ENCODE data around the gene DNAJC1.
"Not testable (repeated sequence)": the region's sequence is repeated elsewhere in the genome, so short reads cannot be mapped to it uniquely, and the experiment has no call there.

The DNAJC1 gene

DNA sequence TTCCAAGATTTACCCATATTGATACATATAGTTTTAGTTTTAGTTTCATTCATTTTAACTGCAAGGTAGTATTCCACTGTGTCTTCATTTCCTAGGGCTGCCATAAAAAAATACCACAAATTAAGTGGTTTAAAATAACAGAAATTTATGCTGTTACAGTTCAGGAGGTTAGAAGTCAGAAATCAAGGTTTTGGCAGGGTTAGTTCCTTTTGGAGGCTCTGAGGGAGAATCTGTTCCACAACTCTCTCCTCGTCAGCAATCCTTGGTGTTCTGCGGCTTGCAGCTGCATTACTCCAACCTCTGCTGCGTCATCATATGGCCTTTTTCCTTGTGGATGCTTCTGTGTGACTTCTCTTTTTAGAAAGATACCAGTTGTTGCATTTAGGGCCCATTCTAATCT is 176.2 kb downstream of the DNAJC1 start:
- H3K4me3 ChIP-seq: no peak overlapping the region
- no peak overlapping the region for H3K27ac ChIP-seq
- no peak for DNase-seq (ENCODE audit: low spot score)

DNA sequence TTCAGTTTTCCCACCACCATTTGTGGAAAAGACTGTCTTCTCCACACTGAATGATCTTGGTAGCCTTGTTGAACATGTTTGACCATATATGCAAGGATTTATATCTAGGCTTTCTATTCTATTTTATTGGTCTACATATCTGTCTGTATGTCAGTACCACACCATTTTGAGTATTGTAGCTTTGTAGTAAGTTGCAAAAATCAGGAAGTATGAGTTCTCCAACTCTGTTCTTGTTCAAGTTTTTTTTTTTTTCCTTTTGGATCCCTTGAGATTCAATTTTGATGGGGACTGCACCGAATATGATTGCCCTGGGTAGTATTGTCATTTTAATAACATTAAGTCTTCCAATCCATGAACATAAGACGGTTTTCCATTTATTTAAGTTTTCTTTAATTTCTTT is 176.8 kb downstream of the DNAJC1 start:
- no peak for DNase-seq (ENCODE audit: low spot score)
- TF ChIP-seq, protein P1, sequence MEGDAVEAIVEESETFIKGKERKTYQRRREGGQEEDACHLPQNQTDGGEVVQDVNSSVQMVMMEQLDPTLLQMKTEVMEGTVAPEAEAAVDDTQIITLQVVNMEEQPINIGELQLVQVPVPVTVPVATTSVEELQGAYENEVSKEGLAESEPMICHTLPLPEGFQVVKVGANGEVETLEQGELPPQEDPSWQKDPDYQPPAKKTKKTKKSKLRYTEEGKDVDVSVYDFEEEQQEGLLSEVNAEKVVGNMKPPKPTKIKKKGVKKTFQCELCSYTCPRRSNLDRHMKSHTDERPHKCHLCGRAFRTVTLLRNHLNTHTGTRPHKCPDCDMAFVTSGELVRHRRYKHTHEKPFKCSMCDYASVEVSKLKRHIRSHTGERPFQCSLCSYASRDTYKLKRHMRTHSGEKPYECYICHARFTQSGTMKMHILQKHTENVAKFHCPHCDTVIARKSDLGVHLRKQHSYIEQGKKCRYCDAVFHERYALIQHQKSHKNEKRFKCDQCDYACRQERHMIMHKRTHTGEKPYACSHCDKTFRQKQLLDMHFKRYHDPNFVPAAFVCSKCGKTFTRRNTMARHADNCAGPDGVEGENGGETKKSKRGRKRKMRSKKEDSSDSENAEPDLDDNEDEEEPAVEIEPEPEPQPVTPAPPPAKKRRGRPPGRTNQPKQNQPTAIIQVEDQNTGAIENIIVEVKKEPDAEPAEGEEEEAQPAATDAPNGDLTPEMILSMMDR (IDR thresholded peaks at IDR 0.05): no peak
- Histone ChIP-seq H3K27ac (no peak overlapping the region), H3K4me3 (no peak overlapping the region)

More for the DNA sequence above, 176.2 kb downstream of the DNAJC1 start:
- TF ChIP-seq, protein P1 (IDR thresholded peaks at IDR 0.05): no peak

DNA sequence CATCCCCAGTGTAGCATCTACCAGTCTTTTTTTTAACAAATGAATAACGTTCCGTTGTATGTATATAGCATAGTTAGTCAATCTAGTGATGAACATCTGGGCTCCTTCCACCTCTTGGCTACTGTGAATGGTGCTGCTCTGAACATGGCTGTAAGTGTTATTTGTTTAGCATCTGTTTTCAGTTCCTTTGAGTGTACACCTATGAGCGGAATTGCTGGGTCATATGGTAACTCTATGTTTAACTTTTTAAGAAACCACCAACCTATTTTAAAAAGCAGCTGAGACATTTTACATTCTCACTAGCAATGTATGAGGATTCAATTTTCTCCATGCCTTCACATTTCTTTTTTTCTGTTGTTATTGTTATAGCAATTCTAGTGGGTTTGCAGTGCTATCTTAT is 178.2 kb downstream of the DNAJC1 start:
- no peak overlapping the region for H3K27ac ChIP-seq

DNA sequence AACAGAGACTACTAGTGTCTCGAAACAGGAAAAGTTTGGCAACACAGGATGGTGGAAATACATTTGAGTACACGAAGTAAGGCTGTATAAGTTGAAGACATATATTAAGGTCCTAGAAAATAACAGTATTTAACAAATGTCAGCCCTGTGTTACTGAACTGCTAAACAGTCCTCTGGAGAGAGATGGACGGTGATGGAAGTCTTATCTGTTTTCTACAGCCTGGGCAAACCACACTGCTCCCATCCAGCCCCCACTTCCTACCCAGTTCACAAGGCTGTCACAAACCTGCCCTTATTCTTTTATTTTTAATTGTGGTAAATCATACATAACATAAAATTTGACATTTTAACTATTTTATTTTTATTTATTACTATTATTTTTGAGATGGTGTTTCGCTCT is 179.1 kb downstream of the DNAJC1 start:
- TF ChIP-seq, protein P1 (IDR thresholded peaks at IDR 0.05): no peak

More for the DNA sequence above, 178.2 kb downstream of the DNAJC1 start:
- no peak overlapping the region for H3K4me3 ChIP-seq
- no peak for DNase-seq (ENCODE audit: low spot score)
- TF ChIP-seq, protein P1 (IDR thresholded peaks at IDR 0.05): no peak

DNA sequence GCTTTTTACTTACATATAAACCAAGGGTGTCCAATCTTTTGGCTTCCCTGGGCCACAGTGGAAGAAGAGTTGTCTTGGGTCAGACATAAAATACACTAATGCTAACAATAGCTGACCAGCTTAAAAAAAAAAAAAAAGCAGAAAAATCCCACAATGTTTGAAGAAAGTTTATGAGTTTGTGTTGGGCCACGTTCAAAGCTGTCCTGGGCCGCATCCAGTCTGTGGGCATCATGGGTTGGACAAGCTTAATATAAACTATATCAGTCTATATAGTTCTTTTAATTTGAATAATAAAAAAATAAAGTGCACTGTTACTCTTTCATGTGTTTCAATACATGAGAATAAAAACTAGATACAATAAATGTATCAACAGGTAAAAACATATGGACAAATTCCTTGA is 179.9 kb downstream of the DNAJC1 start:
- no peak overlapping the region for H3K4me3 ChIP-seq
- no peak for DNase-seq (ENCODE audit: low spot score)
- H3K27ac ChIP-seq: no peak overlapping the region
- TF ChIP-seq, protein P1 (IDR thresholded peaks at IDR 0.05): no peak

More for the DNA sequence above, 179.1 kb downstream of the DNAJC1 start:
- no peak overlapping the region for H3K27ac ChIP-seq
- no peak overlapping the region for H3K4me3 ChIP-seq
- DNase-seq (ENCODE audit: low spot score): no peak

DNA sequence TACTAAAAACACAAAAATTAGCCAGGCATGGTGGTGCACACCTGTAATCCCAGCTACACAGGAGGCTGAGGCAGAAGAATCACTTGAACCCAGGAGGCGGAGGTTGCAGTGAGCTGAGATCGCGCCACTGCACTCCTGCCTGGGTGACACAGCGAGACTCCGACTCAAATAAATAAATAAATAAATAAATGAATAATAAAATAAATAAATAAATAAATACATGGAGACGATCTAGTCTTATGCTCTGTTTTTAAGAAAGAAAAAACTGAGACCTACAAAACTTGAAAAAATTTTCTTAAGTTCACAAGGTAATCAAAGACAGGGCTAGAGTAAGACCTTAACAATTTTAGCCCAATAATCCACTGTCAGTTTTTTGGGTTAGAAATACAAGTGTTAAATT is 181.3 kb downstream of the DNAJC1 start:
- not testable (repeated sequence) for H3K27ac ChIP-seq; DNase-seq (ENCODE audit: low spot score); H3K4me3 ChIP-seq

DNA sequence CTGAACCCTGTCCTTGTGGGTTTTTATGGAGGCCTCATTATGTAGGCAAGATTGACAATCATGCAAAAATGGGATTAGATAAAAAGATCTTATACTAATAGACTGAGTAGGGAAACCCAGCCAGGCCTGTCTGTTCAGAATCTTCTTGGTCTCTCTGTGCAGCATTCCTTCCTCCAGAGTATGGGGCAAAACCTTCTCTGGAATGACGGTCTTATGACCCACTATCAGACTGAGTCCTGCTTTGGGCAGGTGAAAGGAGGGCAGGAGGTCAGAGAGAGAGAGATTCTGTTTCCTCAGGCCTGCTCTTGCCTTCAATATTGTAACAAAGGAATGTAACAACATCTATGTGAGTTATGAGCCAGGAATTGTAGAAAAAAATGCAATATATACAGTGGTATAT is 182.6 kb downstream of the DNAJC1 start:
- H3K27ac ChIP-seq: no peak overlapping the region
- no peak overlapping the region for H3K4me3 ChIP-seq
- TF ChIP-seq, protein P1 (IDR thresholded peaks at IDR 0.05): no peak
- DNase-seq (ENCODE audit: low spot score): no peak

DNA sequence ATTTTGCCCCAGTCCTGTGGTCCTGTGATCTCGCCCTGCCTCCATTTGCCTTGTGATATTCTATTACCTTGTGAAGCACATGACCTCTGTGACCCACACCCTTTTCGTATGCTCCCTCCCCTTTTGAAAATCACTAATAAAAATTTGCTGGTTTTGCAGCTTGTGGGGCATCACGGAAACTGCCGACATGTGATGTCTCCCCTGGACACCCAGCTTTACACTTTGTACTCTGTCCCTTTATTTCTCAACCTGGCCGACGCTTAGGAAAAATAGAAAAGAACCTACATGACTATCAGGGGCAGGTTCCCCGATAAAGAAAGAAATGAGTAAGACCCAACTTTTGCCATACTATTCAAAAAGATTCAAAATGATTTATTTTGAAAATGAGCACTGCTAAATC is 185.1 kb downstream of the DNAJC1 start:
- not testable (repeated sequence) for H3K4me3 ChIP-seq; DNase-seq (ENCODE audit: low spot score); H3K27ac ChIP-seq
